ENCODE data around the gene FADS3.

The FADS3 gene

GRCh38 chr11:61918938-61919704 is 27.8 kb upstream of the FADS3 start:
- no peaks in the 10 kb centered on the region for H3K36me3 Mint-ChIP-seq
- ATAC-seq: no peak
- no peak overlapping the region for H3K27ac Mint-ChIP-seq
- H3K4me1 Mint-ChIP-seq: peaks cover 18% of the 10 kb centered on the region
- H3K27me3 Mint-ChIP-seq: peaks cover 70% of the 10 kb centered on the region
- no peaks in the 10 kb centered on the region for H3K9me3 Mint-ChIP-seq
- no peak overlapping the region for H3K4me3 Mint-ChIP-seq

DNA sequence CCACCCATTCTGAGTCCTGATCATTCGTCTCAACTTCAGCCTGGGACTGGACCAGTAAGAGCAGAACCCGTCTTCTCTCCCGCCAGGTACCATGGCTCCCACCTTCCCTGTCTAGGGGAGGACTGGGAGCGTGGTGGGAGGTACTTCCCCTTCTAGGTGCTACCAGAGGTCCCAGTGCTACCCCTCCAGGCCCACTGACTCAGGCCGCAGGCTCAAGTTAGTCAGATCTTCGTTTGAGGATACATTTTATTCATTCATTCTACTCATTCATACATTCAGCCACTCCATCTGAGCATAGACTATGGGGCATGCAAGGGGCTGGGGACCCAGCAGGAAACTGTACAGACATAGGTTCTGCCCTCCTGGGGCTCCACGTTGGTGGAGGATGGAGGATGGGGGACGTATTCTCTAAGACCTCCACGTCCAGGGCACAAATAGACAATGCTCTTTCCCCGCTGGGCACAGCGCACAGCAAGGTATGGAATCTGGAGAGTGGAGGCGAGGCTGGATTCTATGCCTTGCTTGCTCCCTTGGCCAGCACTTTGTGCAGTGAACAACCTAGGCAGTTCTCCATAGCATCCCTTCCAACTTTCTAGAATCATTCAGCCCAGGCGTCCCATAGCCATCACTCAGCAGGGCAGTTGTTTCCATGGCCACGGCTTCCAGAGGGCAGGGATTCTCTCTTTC is 27.0 kb upstream of the FADS3 start:
- H3K36me3 Mint-ChIP-seq: no peaks in the 10 kb centered on the region
- H3K9me3 Mint-ChIP-seq: no peaks in the 10 kb centered on the region
- peak overlapping the region; percentile 65 for H3K4me3 Mint-ChIP-seq
- peaks cover 74% of the 10 kb centered on the region for H3K27me3 Mint-ChIP-seq
- ATAC-seq: no peak
- H3K4me1 Mint-ChIP-seq: peaks cover 18% of the 10 kb centered on the region
- no peak overlapping the region for H3K27ac Mint-ChIP-seq

DNA sequence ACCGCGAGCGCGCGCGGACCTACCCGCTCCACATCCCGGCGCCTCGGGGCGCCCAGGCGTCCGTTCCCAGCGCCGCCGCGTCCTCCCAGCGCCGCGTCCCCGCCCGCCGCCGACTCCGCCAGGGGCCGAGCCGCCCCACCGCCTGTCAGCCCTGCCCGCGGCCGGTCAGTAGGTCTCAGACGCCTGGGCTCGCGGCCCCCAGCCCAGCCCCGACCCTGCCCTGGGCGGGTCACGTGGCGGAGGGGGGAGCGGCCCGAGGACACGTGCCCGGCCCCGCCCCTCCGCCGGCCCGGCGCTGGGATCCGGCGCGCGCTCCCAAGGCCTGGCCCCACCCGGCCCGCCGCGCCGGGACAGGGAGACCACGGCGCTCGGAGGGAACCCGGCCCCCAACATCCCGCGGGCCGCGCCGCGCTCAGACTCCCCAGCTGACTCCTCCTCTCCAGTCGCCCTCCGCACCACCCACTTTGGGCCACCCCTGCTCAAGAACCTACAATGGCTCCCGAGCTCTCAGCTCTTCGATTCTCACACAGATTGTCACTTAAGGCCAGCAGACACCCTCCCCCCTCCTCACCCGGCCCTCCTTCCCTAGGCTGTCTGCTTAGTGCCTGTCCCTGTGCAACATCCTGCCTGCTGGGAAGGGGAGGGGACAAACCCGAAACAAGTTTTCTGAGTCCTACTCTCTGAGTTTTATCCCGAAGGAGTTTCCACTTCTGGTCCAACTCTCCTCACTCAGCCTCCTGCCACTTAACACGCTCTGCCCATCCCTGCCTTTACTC is 26.2 kb upstream of the FADS3 start, which contains the start of gene RAB3IL1:
Gene RAB3IL1 (minus strand): TSS at position 233 of the 776 bp plus-strand sequence. CDS start 199 bp downstream, at position 34.
- Mint-ChIP-seq H3K36me3 (no peaks in the 10 kb centered on the region), H3K27me3 (peaks cover 83% of the 10 kb centered on the region), H3K9me3 (no peaks in the 10 kb centered on the region), H3K27ac (no peak within 1 kb of the TSS), H3K4me1 (peaks cover 18% of the 10 kb centered on the region), H3K4me3 (peak within 1 kb of the TSS; percentile 65)
- ATAC-seq: peak; percentile 5

- peaks cover 90% of the 10 kb centered on the region for H3K27me3 Mint-ChIP-seq
These were observed 25.5 kb upstream of the FADS3 start for GRCh38 chr11:61916737-61917333.

GRCh38 chr11:61914471-61915171 is 23.3 kb upstream of the FADS3 start:
- H3K4me3 Mint-ChIP-seq: no peak overlapping the region
- no peak overlapping the region for H3K27ac Mint-ChIP-seq
- no peaks in the 10 kb centered on the region for H3K36me3 Mint-ChIP-seq
- no peaks in the 10 kb centered on the region for H3K9me3 Mint-ChIP-seq
- H3K27me3 Mint-ChIP-seq: peaks cover 77% of the 10 kb centered on the region
- H3K4me1 Mint-ChIP-seq: peaks cover 21% of the 10 kb centered on the region
- ATAC-seq: no peak

More at GRCh38 chr11:61916737-61917333, 25.5 kb upstream of the FADS3 start:
- ATAC-seq: no peak
- H3K36me3 Mint-ChIP-seq: no peaks in the 10 kb centered on the region
- no peak overlapping the region for H3K27ac Mint-ChIP-seq
- no peaks in the 10 kb centered on the region for H3K9me3 Mint-ChIP-seq
- no peak overlapping the region for H3K4me3 Mint-ChIP-seq
- H3K4me1 Mint-ChIP-seq: peaks cover 21% of the 10 kb centered on the region

- Mint-ChIP-seq H3K36me3 (no peaks in the 10 kb centered on the region), H3K27ac (no peak overlapping the region), H3K4me3 (no peak overlapping the region), H3K4me1 (peaks cover 21% of the 10 kb centered on the region), H3K27me3 (peaks cover 69% of the 10 kb centered on the region), H3K9me3 (no peaks in the 10 kb centered on the region)
- no peak for ATAC-seq
These were observed 22.5 kb upstream of the FADS3 start for GRCh38 chr11:61913699-61914395.

GRCh38 chr11:61912991-61913698 is 21.8 kb upstream of the FADS3 start:
- Mint-ChIP-seq H3K9me3 (no peaks in the 10 kb centered on the region), H3K36me3 (no peaks in the 10 kb centered on the region), H3K4me3 (no peak overlapping the region), H3K27me3 (peaks cover 62% of the 10 kb centered on the region), H3K4me1 (peaks cover 17% of the 10 kb centered on the region), H3K27ac (no peak overlapping the region)
- ATAC-seq: no peak

- Mint-ChIP-seq H3K4me3 (no peak overlapping the region), H3K9me3 (no peaks in the 10 kb centered on the region), H3K4me1 (peaks cover 10% of the 10 kb centered on the region), H3K36me3 (no peaks in the 10 kb centered on the region), H3K27ac (no peak overlapping the region), H3K27me3 (peaks cover 55% of the 10 kb centered on the region)
- ATAC-seq: no peak
These were observed 21.2 kb upstream of the FADS3 start for GRCh38 chr11:61912530-61912898.

DNA sequence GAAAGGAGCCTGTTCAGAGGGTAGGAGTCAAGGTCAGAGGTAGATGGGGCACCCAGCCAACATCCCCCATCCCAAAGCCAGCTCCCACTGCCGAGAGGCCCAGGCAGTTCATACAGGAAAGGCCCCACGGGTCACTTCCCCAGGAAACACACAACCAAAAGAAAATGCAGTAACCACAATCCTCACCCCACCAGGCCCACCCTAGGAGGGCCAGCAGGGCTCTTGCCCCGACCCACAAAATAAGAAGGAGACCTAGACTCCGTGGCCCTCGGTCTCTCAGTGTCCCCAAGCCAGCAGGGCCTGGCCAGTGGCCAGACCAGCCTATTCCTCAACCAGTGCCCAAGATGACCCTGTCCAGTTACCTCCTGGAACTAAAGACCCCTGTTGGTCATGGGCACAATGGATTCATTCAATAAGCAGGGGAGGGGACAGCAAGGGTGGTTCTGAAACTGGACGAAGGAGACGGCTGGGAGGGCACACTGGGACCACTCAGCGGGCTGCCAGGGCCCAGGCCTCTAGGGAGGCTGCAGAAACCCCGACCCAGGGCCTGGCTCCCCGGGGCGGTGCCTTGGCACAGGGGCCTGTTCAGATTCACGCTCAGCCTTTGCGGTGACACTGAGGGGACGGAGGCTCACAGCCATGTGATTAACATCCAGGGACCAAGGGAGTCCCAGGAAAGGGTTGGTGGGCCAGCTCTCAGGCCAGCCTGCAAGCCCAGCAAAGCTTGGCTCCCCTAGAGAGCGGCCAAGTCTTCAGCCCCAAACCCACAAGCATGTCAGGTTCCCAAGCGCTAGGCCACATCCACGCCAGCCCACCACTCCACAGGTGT is 20.6 kb upstream of the FADS3 start:
- peaks cover 52% of the 10 kb centered on the region for H3K27me3 Mint-ChIP-seq
- no peak overlapping the region for H3K27ac Mint-ChIP-seq
- H3K9me3 Mint-ChIP-seq: no peaks in the 10 kb centered on the region

GRCh38 chr11:61911128-61911700 is 19.9 kb upstream of the FADS3 start:
- Mint-ChIP-seq H3K4me3 (no peak overlapping the region), H3K4me1 (peaks cover 10% of the 10 kb centered on the region), H3K27me3 (peaks cover 45% of the 10 kb centered on the region), H3K9me3 (no peaks in the 10 kb centered on the region), H3K36me3 (no peaks in the 10 kb centered on the region), H3K27ac (no peak overlapping the region)
- ATAC-seq: no peak

More for the DNA sequence above, 20.6 kb upstream of the FADS3 start:
- Mint-ChIP-seq H3K4me3 (no peak overlapping the region), H3K36me3 (no peaks in the 10 kb centered on the region), H3K4me1 (peaks cover 10% of the 10 kb centered on the region)
- ATAC-seq: no peak

DNA sequence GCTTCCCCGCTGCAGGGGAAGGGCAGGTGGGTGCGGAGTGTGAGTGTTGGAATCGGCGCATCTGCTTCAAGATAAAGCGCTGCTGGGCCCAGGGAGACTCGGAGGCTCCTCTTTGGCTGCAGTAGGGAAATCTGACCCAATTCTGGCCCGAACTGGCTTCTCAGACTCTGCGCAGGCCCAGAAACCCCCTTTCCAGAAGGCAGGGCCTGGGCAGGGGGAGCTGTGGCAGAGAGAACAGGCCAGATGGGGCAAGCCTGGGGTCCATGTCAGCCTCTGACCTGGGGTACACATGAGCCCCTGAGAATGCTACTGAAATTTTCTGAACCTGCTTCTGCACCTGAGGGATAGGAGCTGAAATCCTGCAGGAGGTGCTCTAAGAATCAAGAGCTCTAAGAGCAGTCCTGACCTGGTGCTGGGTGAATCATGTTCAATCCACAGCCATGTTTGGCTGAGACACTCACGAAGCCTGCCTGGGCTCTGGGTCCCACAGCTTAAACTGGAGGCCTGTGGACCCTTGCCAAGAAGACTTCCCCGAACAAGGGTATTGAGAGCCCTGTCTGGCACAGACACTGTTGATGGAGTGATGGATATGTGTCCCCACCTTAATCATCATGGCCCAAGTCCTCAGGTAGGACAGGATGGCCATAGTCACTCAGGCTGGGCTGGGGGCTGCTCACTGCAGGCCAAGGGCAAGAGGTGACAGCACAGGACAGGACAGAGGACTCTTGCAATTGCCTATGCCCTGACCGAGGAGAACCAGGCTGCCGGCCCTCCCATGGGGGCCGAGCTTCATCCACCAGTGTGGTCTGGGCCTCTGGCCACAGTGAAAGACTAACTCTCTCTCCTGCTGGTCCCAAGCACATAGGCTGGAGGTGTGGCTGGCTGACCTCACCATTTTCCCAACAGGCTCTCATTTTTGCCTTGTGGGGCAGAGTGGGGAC is 19.1 kb upstream of the FADS3 start:
- Mint-ChIP-seq H3K27ac (no peak overlapping the region), H3K4me3 (no peak overlapping the region), H3K27me3 (peaks cover 39% of the 10 kb centered on the region), H3K4me1 (peaks cover 10% of the 10 kb centered on the region), H3K36me3 (no peaks in the 10 kb centered on the region), H3K9me3 (no peaks in the 10 kb centered on the region)
- no peak for ATAC-seq

GRCh38 chr11:61908730-61909316 is 17.5 kb upstream of the FADS3 start:
- Mint-ChIP-seq H3K27me3 (peaks cover 23% of the 10 kb centered on the region), H3K4me3 (no peak overlapping the region), H3K4me1 (peaks cover 10% of the 10 kb centered on the region), H3K27ac (no peak overlapping the region), H3K9me3 (no peaks in the 10 kb centered on the region), H3K36me3 (no peaks in the 10 kb centered on the region)
- no peak for ATAC-seq

Data from stimulated activated memory B cell treated with anti-CD40 and anti-IgM and Interleukin-4, amounts not matched to agents 10 μg/mL and 1 μg/mL and 100 μg/mL, for 72 hours (primary cell).